NCI-H2196 (cell line): ENCODE data around the gene RMI2.

Source experiments
- DNase-seq: peaks from one replicate; lab custom pipeline; 2025; ENCODE audit not compliant: unreplicated experiment; lab: John Stamatoyannopoulos, UW

Gene RMI2

DNA sequence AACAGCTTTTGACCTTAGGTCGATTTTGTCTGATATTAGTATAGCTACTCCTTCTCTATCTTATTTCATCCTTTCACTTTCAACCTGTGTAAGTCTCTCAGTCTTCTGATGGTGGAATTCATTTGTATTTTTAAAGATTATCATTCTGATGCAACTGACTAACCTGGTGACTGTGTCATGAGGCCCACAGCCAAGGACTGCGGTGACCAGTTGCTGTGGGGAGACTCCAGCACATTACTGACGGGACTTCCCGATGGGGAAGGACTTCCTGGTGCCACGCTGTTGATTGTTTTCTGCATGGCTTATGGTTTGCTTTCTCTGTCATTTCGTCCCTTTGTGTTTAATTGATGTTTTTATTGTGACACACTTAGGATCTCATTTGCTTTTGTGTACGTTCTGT, 34.2 kb downstream of the RMI2 start:
- DNase-seq, result no peak

DNA sequence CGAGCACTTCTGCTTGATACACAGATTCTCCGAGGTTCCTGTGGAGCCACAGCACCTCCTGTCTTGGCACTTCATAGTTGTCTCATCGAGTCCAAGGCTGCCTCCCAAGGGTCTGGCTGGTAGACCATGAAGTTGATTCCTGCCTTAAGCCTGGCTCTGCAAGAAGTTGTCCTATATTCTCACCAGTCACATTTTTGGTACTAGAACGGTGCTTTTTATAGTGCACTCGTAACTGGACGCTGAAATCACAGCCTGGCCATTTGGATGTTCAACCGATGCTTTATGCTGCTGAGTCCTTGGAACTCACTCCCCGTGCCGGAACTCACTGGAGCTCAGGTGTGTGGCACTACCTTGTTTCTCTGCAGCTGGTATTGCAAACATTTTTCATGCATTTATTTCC, 35.6 kb downstream of the RMI2 start:
- no peak for DNase-seq

DNA sequence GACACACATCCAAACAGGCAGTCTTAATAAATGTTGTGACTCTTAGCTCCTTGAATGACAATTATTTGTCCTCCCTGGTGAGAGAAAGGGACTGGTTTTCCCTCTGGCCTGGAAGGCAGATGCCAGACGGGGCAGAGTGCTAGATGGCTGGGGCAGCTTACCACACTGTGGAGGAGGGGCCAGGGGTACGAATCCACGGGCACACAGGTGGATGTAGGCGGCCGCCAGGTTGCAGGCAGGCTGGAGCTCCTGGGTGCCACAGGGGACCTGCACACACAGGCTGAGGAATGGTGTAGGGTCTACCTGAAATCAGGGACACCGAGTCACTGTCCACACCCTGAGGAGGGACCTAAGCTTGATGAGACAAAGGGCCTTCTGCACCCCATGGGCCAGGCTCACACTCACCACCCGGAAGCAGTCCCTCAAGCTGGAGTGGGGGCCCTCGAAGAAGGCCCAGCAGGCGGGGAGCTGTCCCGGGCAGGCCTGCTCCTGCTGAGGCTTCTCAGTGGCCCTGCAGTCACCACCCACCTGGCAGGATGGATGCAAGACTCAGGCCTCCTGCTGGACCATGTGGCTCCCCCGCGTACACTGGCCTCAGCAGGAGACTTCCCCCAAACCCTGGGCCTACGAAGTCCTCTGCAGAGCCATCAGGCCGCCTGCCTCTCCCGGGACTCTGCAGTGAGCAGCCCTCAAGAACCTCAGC, 38.4 kb downstream of the RMI2 start:
- DNase-seq, result no peak

DNA sequence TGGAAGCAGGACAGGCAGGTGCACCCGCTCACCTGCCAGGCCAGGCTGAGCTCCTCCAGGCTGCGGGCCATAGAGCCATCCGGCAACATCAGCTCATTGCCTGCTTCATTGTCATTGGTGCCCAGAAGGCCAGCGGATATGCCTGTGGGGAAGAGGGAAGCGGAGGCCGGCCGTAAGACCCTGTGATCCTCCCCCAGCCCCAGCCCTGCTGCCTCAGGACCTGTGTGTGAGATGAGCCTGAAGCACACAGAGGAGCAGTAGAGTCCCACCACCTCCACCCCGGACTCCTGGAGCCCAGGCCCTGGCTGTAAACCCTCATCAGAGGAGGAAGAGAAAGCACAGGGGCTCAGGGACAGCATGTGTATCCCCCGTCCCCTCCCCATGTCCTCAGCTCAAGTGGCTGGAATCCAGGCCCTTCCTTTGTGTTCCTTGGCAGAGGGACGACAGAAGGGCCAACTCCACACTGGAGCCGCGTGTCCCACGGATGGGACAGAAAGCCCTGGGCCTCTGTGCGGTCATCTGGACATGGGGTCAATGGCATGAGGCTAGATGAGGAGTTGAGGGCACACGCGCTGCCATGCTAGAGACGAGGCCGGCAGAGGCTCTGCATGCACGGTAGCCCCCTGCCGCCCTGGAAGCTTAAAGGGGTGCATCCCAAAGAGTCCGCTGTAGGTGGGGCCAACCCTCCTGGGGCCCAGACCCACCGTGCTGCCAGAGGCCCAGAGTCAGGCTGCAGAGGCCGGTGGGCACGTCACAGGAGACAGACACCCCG, 39.1 kb downstream of the RMI2 start:
- no peak for DNase-seq

DNA sequence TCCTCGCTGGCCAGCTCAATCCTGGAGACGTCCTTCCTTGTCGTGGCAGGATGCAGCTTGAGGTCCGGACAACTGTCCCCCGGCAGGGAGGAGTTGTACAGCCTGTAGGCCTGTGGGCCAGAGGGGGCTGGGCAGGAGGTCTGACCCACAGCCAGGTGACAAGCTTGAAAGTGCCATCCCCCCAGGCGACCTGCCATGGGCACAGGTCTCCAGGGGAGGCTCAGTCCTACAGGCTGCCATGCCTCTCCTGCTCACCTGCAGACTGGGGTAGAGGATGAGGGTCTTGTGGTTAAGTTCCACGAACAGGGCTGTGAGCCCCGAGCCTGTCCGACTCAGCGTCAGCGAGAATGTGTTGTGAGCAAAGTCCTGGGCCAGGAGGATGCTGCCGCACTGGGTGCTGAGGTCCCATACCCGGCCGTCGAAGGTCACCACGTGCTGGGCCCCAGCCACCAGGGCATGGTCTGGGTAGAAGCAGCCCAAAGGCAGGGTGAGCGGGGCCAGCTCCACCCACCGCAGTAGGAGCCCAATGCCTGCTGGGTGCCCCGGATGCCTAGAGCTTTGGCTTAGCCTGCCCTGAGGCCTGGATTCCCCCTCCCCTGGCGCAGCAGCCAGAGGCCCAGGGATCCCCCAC, 39.8 kb downstream of the RMI2 start:
- no peak for DNase-seq

DNA sequence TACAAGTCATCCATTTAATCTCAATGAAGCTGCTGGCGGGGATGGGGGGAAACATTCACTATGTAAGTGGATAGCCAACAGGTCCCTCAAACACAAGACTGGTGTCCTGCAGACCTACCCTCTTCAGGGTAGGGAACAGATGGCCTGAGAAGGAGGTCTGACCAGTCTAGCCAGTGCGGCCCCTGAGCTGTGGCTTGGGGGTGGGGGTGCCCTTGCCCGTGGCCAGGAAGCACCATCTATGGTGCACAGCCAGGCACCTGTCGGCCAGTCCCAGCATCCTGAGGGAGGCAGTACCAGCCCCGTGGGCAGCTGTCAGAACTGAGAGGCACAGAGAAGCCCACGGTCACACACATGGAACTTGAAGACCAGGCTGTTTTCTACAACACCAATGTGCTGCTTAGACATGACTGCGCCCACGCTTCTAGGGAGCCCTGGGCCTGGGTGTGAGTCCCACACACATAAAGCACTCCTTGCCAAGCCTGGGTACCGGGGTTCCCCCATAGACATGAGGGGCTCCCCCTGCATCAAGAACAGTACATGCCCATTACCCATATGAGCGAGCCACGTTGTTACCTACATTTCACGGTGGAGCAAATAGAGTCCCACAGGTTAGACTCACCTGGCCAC, 40.9 kb downstream of the RMI2 start:
- no peak for DNase-seq

DNA sequence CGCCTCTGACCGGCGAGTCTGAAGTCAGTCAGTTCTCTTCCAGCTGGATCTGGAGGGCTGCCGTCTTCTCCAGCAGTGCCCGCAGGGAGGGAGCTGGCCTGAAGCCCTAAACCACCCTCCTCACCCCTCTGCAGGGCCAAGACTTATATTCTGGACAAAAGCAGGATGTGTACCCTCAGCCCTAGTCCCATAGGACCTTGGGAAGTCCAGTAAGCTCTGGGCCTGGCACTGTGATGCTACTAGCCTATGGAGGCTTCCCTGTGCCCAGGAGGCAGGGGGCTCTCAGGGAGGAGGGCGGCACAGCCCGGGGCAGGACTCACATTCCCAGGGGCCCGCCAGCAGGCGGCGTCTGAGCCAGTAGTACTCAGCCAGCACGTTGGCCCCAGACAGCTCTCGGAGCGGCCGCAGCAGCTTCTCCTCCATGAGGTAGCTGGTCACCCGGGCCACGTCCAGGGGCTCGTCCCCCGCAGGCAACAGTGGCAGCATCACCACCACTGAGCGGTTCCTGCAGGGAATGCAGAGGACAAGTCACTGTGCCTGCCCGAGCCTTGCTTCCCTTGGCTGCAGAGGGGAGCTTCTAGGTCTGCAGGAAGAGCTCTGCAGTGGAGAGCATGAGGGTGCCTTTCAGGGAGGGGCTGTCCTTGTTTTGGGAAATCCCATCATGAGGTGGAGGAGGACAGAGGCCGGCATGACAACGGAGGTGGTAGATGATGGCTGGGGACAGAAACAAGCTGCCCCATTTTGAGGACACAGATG, 41.7 kb downstream of the RMI2 start:
- DNase-seq, result no peak

DNA sequence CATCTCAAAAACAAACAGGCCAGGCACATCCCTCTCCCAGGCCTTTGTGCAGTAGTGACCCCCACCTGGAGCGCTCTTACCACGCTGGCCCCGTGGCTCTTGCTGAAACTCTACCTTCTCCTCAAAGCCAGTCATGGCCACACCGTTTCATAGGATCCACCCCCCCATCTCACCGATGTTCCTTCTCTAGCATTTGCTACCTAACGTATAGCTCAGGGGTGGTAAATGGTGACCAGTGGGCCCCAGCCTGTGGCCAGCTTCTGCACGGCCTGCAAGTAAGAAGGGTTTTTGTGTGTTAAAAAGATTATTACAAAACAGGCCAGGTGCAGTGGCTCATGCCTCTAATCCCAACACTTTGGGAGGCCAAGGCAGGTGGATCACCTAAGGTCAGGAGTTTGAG, 43.8 kb downstream of the RMI2 start:
- DNase-seq, result no peak

DNA sequence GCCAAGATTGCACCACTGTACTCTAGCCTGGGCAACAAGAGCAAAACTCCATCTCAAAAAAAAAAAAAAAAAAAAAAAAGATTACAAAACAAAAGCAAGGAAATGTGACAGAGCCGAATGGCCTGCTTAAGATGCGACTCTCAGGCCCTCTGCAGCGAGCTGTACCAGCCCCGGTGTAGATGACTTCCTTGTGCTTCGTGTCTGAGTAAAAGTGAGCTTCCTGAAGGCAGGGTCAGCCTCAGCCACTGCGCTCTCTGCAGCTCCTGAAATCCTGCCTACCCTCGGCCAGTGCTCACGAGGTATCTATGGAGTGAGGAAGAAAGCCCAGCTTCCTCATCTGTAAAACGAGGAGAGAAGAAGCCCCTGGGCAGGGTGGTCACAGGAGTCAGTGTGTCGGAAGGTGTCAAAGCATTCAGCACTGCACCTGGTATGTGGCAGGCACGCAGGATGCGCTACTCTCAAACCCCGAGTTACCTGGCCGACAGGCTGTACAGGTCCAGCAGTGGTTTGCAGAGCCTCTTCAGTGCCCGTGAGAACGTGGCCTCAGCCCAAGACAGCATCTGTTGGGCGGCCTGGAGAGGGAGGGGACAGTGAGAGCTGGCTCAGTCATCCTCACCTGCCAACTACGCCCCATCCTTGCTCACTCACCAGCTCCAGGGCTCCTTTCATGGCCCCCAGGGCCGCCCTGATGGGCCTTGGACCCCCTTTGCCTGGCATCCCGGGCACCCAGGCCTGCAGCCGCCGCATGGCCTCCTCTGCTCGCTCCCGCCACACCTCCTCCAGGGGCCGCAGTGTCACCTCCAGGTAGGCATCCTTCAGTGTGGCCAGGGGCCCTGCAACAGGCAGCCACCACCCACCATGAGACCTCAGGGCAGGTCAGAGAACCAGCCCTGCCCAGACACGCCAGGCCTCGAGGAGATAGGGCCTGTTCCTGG, 44.6 kb downstream of the RMI2 start:
- peak; percentile 35 for DNase-seq

DNA sequence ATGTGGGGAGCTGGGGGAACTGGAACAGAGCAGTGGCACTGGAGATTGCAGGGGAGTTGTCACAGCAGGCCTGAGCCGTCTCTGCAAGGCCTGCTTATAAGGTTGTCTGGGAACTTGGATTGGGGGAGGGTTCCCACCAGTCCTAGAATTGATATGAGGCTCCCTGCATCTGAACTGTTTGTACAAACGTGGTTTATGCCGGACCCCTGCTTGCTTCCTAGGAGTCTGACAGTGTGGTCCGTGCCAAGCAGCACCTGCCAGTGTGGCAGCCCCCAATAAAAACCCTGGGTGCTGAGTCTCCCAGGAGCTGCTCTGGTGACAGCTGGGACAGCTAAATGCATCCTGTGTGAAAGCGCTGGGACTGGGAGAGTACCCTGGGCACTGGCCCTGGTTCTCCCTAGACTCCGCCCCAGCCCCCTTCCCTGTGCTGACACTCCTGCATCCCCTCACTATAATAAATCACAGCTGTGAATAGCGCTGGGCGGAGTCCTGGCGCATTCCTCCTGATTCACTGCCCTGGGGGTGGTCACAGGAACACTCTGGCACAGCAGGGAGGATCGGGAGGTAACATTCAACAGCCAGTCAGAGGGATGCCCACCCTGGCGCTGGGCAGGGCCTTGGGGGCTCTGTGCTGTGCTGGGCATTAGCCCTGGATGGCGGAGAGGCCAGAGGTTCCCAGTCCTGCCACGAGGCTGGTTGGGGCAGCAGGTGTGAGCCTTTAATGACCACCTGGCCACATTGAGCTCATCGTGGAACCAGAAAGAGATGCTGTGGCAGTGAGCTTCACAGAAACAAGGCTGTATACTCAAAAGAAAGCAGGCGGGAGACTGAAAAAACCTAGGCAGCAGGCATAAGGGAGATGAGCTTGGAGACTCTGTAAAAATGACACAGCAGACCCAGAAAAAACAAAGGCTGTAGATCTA, 45.6 kb downstream of the RMI2 start:
- no peak for DNase-seq

DNA sequence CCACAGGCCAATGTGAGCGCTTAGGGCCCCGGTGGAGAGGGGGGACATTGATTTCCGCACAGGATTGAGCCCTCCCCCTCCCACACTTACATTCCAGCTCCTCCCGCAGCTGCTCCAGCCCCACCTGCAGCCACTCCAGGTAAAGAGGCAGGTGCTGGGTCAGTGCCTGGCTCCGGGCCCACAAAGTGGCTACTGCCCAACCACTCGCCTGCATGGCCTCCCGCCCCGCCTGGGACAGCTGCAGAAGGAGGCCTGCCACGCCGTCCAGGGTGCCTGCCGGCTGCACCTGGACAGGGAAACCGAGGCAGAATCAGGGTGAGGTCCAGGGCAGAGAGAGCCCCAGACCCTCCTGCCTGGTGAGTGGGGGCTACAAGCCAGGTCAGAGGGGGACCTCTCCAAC, 46.3 kb downstream of the RMI2 start:
- peak; percentile 88 for DNase-seq

DNA sequence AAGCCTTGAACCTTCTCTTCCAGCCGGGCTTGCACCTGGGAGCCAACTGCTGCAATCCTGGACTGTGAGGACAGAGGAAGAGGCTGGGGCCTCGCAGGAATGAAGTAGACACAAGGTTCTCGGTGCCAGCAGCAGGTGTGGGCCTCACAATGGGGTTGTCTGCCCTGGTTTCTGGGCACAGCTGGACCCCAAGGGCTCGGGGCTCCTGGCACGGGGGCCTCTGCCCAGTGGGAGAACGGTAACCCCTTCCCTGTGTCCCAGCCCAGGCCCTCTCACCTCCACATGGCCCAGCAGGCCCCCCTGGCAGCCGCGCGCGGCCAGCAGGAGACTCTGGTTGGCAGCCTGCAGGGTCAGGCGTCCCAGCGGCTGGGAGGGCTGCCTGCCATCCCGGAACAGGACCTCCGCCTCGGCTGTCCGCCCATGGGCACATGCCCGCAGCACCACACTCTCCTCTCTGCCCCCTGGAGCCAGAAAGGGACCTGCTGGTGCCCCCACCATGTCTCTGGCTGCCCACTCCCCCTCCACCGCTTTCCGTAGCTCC, 46.9 kb downstream of the RMI2 start:
- no peak for DNase-seq

DNA sequence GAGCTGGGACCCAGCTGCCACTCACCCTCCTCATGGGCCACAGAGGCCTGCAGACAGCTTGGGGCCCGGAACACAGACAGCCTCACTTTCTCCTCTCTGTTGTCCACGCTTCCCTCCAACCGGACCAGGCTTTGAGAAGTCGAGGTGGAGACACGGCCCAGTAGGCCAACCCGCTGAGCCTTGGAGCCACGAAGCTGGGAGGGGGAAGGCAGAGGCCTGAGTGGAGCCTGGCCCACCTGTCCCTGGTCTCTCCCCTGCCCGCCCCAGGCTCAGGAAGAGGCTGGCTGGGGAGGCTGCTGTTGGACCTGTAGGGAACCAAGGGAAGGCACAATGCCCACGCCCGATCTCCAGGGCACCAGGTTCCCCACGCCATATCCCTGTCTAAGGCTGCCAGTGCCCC, 48.1 kb downstream of the RMI2 start:
- no peak for DNase-seq

DNA sequence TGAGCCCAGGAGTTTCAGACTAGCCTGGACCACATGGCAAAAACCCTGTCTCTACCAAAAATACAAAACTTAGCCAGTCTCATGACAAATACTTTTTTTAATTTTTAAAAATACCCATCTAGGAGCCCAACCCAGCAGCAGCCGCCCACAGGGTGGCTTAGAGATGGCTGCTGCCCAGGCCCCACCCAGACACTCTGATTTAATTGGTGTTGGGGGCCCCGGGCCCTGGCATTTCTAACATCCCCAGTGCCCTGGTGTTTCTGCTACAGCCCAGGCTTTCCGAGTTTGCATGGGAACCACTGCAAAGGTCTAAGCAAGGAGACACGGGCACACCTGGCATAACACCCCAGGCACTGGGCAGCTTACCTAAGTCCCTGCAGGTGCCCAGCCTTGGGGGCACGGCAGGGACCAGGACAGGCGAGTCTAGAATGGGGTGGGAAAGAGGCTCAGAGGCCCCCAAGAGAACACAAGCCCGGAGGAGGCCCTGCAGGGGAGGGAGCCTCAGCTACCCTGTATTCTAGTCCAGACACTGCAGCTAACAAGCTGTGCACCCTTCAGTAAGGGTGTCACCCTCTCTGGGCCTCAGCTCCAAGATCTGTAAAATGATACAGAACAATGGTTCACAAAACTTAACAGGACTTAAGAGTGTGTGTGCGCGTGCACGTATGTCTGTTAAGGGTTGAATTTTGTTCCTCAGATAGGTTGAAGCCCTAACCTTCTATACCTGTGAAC, 48.8 kb downstream of the RMI2 start:
- DNase-seq, result no peak

DNA sequence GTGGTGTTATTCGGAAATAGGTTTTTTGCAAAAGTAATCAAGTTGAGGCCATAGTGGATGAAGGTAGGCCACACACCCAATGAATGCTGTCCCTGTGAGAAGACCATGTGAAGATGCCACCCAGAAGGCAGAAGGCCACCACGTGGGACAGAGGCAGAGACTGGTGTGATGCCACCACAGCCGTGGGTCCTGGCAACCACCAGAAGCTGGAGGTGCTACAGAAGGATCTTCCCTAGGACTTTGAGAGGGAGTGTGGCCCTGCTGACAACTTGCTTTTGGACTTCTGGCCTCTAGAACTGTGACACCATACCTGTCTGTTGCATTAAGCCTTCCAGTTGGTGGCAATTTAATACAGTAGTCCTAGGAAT, 49.3 kb downstream of the RMI2 start:
- DNase-seq, result no peak

DNA sequence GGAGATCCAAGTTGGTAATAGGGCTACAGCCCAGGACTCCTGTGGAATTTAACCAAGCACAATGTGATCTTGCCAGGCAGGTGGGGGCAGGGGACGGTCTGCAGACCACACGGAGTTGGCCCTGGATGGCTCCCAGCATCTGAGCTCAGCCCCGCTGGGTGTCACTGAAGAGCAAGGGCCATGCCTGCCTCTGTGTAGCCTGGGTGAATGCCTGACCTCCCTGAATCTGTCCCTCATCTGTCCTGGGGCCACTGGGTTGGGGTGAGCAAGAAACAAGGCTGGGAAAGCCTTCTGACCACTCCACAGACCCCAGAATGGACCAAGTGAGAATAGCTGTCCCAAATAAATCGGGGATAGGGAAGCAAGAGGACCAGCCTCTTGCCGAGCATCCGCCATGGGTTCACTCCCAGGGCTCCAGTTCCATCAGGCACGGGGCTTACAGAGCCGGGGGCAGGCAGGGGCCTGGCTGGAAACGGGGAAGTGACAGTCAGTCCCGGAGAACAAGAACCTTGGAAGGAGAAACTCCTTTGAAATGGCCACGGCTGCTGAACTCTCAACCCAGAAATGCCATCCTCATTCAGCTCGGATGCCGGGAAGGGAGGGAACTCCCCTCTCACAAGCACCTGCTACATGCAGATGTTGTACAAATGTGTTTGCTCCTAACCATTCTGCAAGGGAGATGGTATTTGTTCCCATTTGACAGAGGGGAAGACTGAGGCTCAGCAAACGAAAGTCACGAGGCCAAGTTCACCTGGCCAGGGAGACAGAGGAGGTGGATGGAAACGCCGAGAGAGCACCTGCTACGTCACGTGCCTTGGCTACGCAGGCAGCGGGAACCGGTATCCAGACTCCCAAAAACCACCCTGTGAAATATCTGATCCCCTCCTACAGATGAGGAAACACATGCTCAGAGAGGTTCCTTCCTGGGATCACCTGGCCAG, 50.0 kb downstream of the RMI2 start:
- no peak for DNase-seq

DNA sequence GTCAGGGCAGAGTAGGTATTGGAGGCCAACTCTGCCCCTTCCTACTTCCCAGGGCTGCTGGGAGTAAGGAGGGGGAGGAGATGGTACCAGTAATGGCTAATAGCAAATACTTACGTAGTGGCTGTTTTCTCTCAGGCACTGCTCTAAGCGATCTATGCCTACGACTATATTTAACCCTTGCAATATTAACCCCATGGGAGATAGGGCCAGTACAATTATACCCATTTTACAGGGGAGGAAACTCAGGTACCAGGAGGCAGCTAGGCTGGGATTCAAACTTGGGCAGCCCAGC, 50.6 kb downstream of the RMI2 start:
- no peak for DNase-seq
